ENCODE measurements around the gene CHD9NB. TPM values are rescaled to one million over a fixed set of nuclear protein-coding genes. Genes with fewer than 3 reads are reported as not detected.

CHD9NB gene
- total and polyA plus RNA-seq, 2 of the 4 experiments (the other 2 are of a cell fraction), result 0.94 to 1.1 TPM

DNA sequence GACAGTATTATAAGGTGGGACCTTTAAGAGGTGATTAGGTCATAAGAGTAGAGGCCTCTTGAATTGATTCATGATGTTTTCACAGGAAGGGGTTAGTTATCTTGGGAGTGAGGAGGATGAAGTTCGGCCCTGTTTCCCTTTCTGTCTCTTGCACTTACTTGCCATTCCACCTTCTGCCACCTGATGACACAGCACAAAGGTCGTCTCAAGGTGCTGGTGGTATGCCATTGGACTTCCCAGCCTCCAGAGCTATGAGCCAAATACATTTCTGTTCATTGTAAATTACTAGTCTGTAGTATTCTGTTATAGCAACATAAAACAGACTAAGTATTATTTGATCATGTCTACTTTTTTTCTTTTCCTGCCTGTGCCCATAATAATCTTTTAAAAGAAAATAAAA lies 25.6 kb upstream of the CHD9NB start:
- no peak overlapping the region for H2BK15ac ChIP-seq (ENCODE audit: low read depth, low read length)
- no peak overlapping the region for H2AFZ ChIP-seq (replicated peaks; ENCODE audit: low read length, poor library complexity)
- no peak overlapping the region for H4K8ac ChIP-seq (ENCODE audit: low read depth in 2 of 2, low read length in 2 of 2)
- no peak overlapping the region for H3K4ac ChIP-seq (ENCODE audit: low read depth, low read length)
- no peak for ATAC-seq (ENCODE audit: low read depth)
- H3K27ac ChIP-seq (ENCODE audit: insufficient read depth, low read length), result no peak overlapping the region
- H3K36me3 ChIP-seq (ENCODE audit: control insufficient read depth, insufficient read depth, low read length), result no peaks in the 10 kb centered on the region
- peaks cover 39 to 55% of the 10 kb centered on the region in 2 experiments for H3K79me1 ChIP-seq (ENCODE audit: low read depth in 1 of 2, low read length in 2 of 2)
- H4K91ac ChIP-seq (ENCODE audit: insufficient read depth, low read depth, low read length), result no peak overlapping the region
- no peak overlapping the region for H2AK9ac ChIP-seq (replicated peaks; ENCODE audit: low read depth, low read length, poor library complexity)
- no peak overlapping the region for H4K5ac ChIP-seq (ENCODE audit: low read depth, low read length)
- no peaks in the 10 kb centered on the region for H3K27me3 ChIP-seq (ENCODE audit: control insufficient read depth, insufficient read depth, low read length)
- no peak overlapping the region for H3K9ac ChIP-seq (ENCODE audit: low read depth, low read length)
- no peak for TF ChIP-seq FOS (IDR thresholded peaks at IDR 0.05; ENCODE audit: low read depth, low read length)
- TF ChIP-seq, protein P1, sequence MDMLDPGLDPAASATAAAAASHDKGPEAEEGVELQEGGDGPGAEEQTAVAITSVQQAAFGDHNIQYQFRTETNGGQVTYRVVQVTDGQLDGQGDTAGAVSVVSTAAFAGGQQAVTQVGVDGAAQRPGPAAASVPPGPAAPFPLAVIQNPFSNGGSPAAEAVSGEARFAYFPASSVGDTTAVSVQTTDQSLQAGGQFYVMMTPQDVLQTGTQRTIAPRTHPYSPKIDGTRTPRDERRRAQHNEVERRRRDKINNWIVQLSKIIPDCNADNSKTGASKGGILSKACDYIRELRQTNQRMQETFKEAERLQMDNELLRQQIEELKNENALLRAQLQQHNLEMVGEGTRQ (IDR thresholded peaks at IDR 0.05; ENCODE audit: low read depth, low read length), result no peak
- TF ChIP-seq CHD1 (IDR thresholded peaks at IDR 0.05; ENCODE audit: low read depth, low read length), result no peak
- no peak for TF ChIP-seq RCOR1 (IDR thresholded peaks at IDR 0.05; ENCODE audit: insufficient replicate concordance, low read length)
- TF ChIP-seq CEBPB (IDR thresholded peaks at IDR 0.05; ENCODE audit: low read depth, low read length), result no peak
- TF ChIP-seq MAZ (IDR thresholded peaks at IDR 0.05; ENCODE audit: borderline replicate concordance, low read depth, low read length), result no peak
- TF ChIP-seq BHLHE40 (IDR thresholded peaks at IDR 0.05; ENCODE audit: low read depth, low read length), result no peak
- TF ChIP-seq RAD21 (IDR thresholded peaks at IDR 0.05; ENCODE audit: low read length), result no peak
- TF ChIP-seq NFE2L2 (IDR thresholded peaks at IDR 0.05; ENCODE audit: low read depth, low read length), result no peak
- TF ChIP-seq POLR2A (IDR thresholded peaks at IDR 0.05; ENCODE audit: low read depth, low read length), result no peak
- TF ChIP-seq SMC3 (IDR thresholded peaks at IDR 0.05; ENCODE audit: low read depth, low read length), result no peak
- no peak for TF ChIP-seq MXI1 (IDR thresholded peaks at IDR 0.05; ENCODE audit: borderline replicate concordance, low read depth, low read length)
- TF ChIP-seq RFX5 (IDR thresholded peaks at IDR 0.05; ENCODE audit: low read depth, low read length), result no peak
- no peak for TF ChIP-seq MAFK (IDR thresholded peaks at IDR 0.05; ENCODE audit: low read depth, low read length)
- TF ChIP-seq, protein P2, sequence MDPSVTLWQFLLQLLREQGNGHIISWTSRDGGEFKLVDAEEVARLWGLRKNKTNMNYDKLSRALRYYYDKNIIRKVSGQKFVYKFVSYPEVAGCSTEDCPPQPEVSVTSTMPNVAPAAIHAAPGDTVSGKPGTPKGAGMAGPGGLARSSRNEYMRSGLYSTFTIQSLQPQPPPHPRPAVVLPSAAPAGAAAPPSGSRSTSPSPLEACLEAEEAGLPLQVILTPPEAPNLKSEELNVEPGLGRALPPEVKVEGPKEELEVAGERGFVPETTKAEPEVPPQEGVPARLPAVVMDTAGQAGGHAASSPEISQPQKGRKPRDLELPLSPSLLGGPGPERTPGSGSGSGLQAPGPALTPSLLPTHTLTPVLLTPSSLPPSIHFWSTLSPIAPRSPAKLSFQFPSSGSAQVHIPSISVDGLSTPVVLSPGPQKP (IDR thresholded peaks at IDR 0.05; ENCODE audit: borderline replicate concordance, low read depth, low read length), result no peak
- no TSS peak for BruUV-seq (replicated peaks)
- POLR2A ChIA-PET (ENCODE audit: unreplicated experiment), result no interaction called here
- H3K18ac ChIP-seq (ENCODE audit: low read depth, low read length), result no peak overlapping the region
- 0 out of 2 replicates have a peak overlapping the region, but pooled peaks have one; percentile 16 for H2BK20ac ChIP-seq (ENCODE audit: low read depth, low read length)
- peaks cover 31% of the 10 kb centered on the region for H3K9me1 ChIP-seq (ENCODE audit: insufficient read depth, low read length)
- peaks cover 13% of the 10 kb centered on the region; the same call in 1 of the 2 replicates for H4K20me1 ChIP-seq (ENCODE audit: insufficient read depth, low read length)
- no peak overlapping the region for H2BK120ac ChIP-seq (ENCODE audit: low read depth, low read length)
- H3K23ac ChIP-seq (ENCODE audit: low read depth, low read length), result no peak overlapping the region
- H3K4me2 ChIP-seq (ENCODE audit: low read depth, low read length), result no peak overlapping the region
- dilution Hi-C loops (cut with HindIII; ENCODE audit: low sequenced_read_pairs, unreplicated experiment) (no loop called here), intact Hi-C loops (cut with micrococcal nuclease) (no loop called here), in situ Hi-C loops (cut with MboI; ENCODE audit: low sequenced_read_pairs) (no loop called here)
- peak overlapping the region; percentile 15; the same call in 1 of the 2 replicates for H3K14ac ChIP-seq (replicated peaks; ENCODE audit: low read depth, low read length)
- no peak for DNase-seq
- WGBS, 2 experiments (ENCODE audit: extremely low coverage in 2 of 2, insufficient read length in 1 of 2), result no CpG with 5 or more reads among the region's 2 CpGs
- CTCF ChIA-PET, result interaction anchor here (1.0 to 1.3 kb wide), 2 partner anchors 14 to 26 kb away, joined by 3 read pairs; partner anchors contain the start of gene CHD9NB
- H3K56ac ChIP-seq (ENCODE audit: extremely low read depth, insufficient read depth, low read length), result no peak overlapping the region
- H3K9me3 ChIP-seq (ENCODE audit: control insufficient read depth, insufficient read depth, low read length), result no peaks in the 10 kb centered on the region
- H3K4me1 ChIP-seq (ENCODE audit: control insufficient read depth, insufficient read depth, low read length), result peaks cover 17% of the 10 kb centered on the region
- no peak overlapping the region for H2AK5ac ChIP-seq (ENCODE audit: low read depth, low read length)
- H3K4me3 ChIP-seq (ENCODE audit: insufficient read depth, low read depth, low read length), result no peak overlapping the region
- H2BK5ac ChIP-seq (ENCODE audit: low read depth, low read length, poor library complexity, severe bottlenecking), result no peak overlapping the region

Measured in IMR-90 (cell line).